ENCODE results near the gene CREB3L2.

CREB3L2 gene

GRCh38 chr7:138009350-138009653 is 7.4 kb upstream of the CREB3L2 start:
- DNase-seq: no peak

- peak; percentile 53 to 77 for DNase-seq
These were observed 6.9 kb upstream of the CREB3L2 start for GRCh38 chr7:138008588-138009349.

- DNase-seq: no peak
These were observed 6.2 kb upstream of the CREB3L2 start for GRCh38 chr7:138008019-138008587.

GRCh38 chr7:138006106-138006505 is 4.2 kb upstream of the CREB3L2 start:
- DNase-seq: no peak

- DNase-seq: no peak
These were observed 3.0 kb upstream of the CREB3L2 start for GRCh38 chr7:138004936-138005335.

- no peak for DNase-seq
These were observed 2.2 kb upstream of the CREB3L2 start for GRCh38 chr7:138004046-138004445.

GRCh38 chr7:138002828-138003189 is 923 bp upstream of the CREB3L2 start:
- DNase-seq: no peak

GRCh38 chr7:138002096-138002827 is 376 bp upstream of the CREB3L2 start:
- peak; percentile 96 to 99 for DNase-seq

GRCh38 chr7:138000081-138000701 is 1.7 kb downstream of the CREB3L2 start:
- DNase-seq: peak in 1 of 2 experiments; percentile 15

- DNase-seq: no peak
These were observed 2.3 kb downstream of the CREB3L2 start for GRCh38 chr7:137999496-138000080.

GRCh38 chr7:137998250-137998649 is 3.6 kb downstream of the CREB3L2 start:
- peak in 1 of 2 experiments; percentile 14 for DNase-seq

GRCh38 chr7:137996871-137997270 is 5.0 kb downstream of the CREB3L2 start:
- no peak for DNase-seq

GRCh38 chr7:137996386-137996851 is 5.5 kb downstream of the CREB3L2 start:
- DNase-seq: peak; percentile 69 to 93

GRCh38 chr7:137994216-137994615 is 7.7 kb downstream of the CREB3L2 start:
- peak in 1 of 2 experiments; percentile 20 for DNase-seq

- no peak for DNase-seq
These were observed 8.5 kb downstream of the CREB3L2 start for GRCh38 chr7:137993395-137993743.

GRCh38 chr7:137992550-137993394 is 9.1 kb downstream of the CREB3L2 start:
- DNase-seq: peak in 1 of 2 experiments; percentile 75

GRCh38 chr7:137992104-137992549 is 9.8 kb downstream of the CREB3L2 start:
- DNase-seq: peak in 1 of 2 experiments; percentile 58

- no peak for DNase-seq
These were observed 11.5 kb downstream of the CREB3L2 start for GRCh38 chr7:137990251-137990941.

- DNase-seq: no peak
These were observed 12.3 kb downstream of the CREB3L2 start for GRCh38 chr7:137989590-137989989.

GRCh38 chr7:137989094-137989493 is 12.8 kb downstream of the CREB3L2 start:
- no peak for DNase-seq

- no peak for DNase-seq
These were observed 13.9 kb downstream of the CREB3L2 start for GRCh38 chr7:137987968-137988367.

GRCh38 chr7:137987563-137987962 is 14.3 kb downstream of the CREB3L2 start:
- no peak for DNase-seq

All from NCI-H446 (cell line).